K562 (cell line): ENCODE results near the gene NQO2. TPM values are rescaled to one million over a fixed set of nuclear protein-coding genes. Genes with fewer than 3 reads are reported as not detected.
A peak's percentile ranks its signal among the peaks of the same experiment; 100 is the strongest.

ENCODE experiments used
- ARNT ChIP-seq, 2 experiments: fragments of 450-650 bp; IDR thresholded peaks; 2 replicates each; pipeline ENCODE4 v1.6.1; 2016; ENCODE audit warnings: mild to moderate bottlenecking in 1 of 2
- HCFC1 ChIP-seq: IDR thresholded peaks from 2 replicates; pipeline ENCODE4 v1.6.1; 2012; ENCODE audit warnings: low read depth, low read length, improper control_type of control experiment
- HNRNPUL1 ChIP-seq: fragments of 200-400 bp; formaldehyde crosslinking; IDR thresholded peaks from 2 replicates; pipeline ENCODE4 v1.6.1; 2017; ENCODE audit warnings: low read length
- NCOA6 ChIP-seq: fragments of 450-650 bp; IDR thresholded peaks from 2 replicates; pipeline ENCODE4 v1.6.1; 2017; ENCODE audit warnings: mild to moderate bottlenecking
- NR2C1 ChIP-seq, 2 experiments: fragments of 450-650 bp; IDR thresholded peaks; 2 replicates each; pipeline ENCODE4 v1.6.1; 2017; ENCODE audit warnings: mild to moderate bottlenecking in 2 of 2, antibody characterized with exemption in 1 of 2, inconsistent platforms in 1 of 2, missing compliant biosample characterization in 1 of 2, missing genetic modification characterization in 1 of 2
- NR2C2 ChIP-seq, 2 experiments: fragments of 200-800 bp in 1 of 2; sonication (Bioruptor generic) in 1 of 2; sonication (generic) in 1 of 2; formaldehyde crosslinking in 1 of 2; IDR thresholded peaks; 2 replicates each; pipeline versions ENCODE4 v1.6.1 to v1.8.0; 2016 to 2022; ENCODE audit warnings: mild to moderate bottlenecking in 1 of 2, missing compliant biosample characterization in 1 of 2, missing genetic modification characterization in 1 of 2, missing genetic modification reagents in 1 of 2
- POLR2AphosphoS2 ChIP-seq: IDR thresholded peaks from 2 replicates; pipeline ENCODE4 v1.6.1; 2012; ENCODE audit warnings: low read length, improper control_type of control experiment
- PTBP1 ChIP-seq: fragments of 200-400 bp; formaldehyde crosslinking; IDR thresholded peaks from 2 replicates; pipeline ENCODE4 v1.6.1; 2017; ENCODE audit warnings: low read depth, low read length
- RERE ChIP-seq: sonication (generic); formaldehyde crosslinking; IDR thresholded peaks from 2 replicates; pipeline ENCODE4 v1.8.0; 2023; ENCODE audit warnings: missing genetic modification reagents, mild to moderate bottlenecking, borderline replicate concordance
- SMC3 ChIP-seq: conservative IDR thresholded peaks from 2 replicates; pipeline ENCODE4 v1.6.1; 2011; ENCODE audit warnings: low read depth, low read length, improper control_type of control experiment; ENCODE audit not compliant: insufficient read depth
- TAF9B ChIP-seq: fragments of 450-650 bp; IDR thresholded peaks from 2 replicates; pipeline ENCODE4 v1.6.1; 2018; ENCODE audit warnings: mild to moderate bottlenecking; ENCODE audit not compliant: partially characterized antibody
- U2AF2 ChIP-seq: fragments of 200-400 bp; formaldehyde crosslinking; optimal IDR thresholded peaks from 2 replicates; pipeline ENCODE3; 2017; ENCODE audit warnings: low read depth, mild to moderate bottlenecking, low read length
- ZBTB49 ChIP-seq: sonication (generic); formaldehyde crosslinking; IDR thresholded peaks from 2 replicates; pipeline ENCODE4 v1.8.0; 2022; ENCODE audit warnings: missing genetic modification reagents, mild to moderate bottlenecking, borderline replicate concordance
- ZBTB5 ChIP-seq: fragments of 450-650 bp; IDR thresholded peaks from 2 replicates; pipeline ENCODE4 v1.6.1; 2017; ENCODE audit warnings: antibody characterized with exemption
- ZNF184 ChIP-seq: sonication (generic); formaldehyde crosslinking; IDR thresholded peaks from 2 replicates; pipeline ENCODE4 v1.5.0; 2020; ENCODE audit warnings: missing genetic modification reagents
- ZNF707 ChIP-seq: fragments of 250-450 bp; sonication (Bioruptor Pico); conservative IDR thresholded peaks from 2 replicates; pipeline ENCODE4 v1.8.0; 2022; ENCODE audit warnings: inconsistent platforms, mild to moderate bottlenecking, moderate library complexity
- polyA plus RNA-seq, 8 experiments: library from polyadenylated mRNA; depleted of rRNA in 4 of 8; stranded (reverse) in 5 of 8; unstranded in 3 of 8; fragments of >200 nt; fragmentation: Nextera tagmentation in 2 of 8; fragmentation: Illumina TruSeq in 1 of 8; extraction: Ambion mirVana in 2 of 8; extraction: Trizol in 1 of 8; gene quantifications; 2 replicates each; pipeline versions ENCODE4 v1.2.1 to v1.2.3, GENCODE V29; 2011 to 2014; ENCODE audit warnings: inconsistent platforms in 1 of 8, missing spikeins in 1 of 8
- total RNA-seq, 7 experiments: library from RNA; depleted of rRNA in 6 of 7; stranded (reverse); fragments of >200 nt in 6 of 7; fragmentation: Illumina TruSeq in 2 of 7; extraction: Trizol in 2 of 7; gene quantifications; 2 replicates each; pipeline versions ENCODE4 v1.2.1 to v1.2.3, GENCODE V29; 2011 to 2021; ENCODE audit warnings: low replicate concordance in 1 of 7

The NQO2 gene
- total and polyA plus RNA-seq, 9 of the 15 experiments (the other 6 are each of a cell fraction or from before 2014, with no cell fraction given): 54.6 to 214 (median 116) TPM

- TF ChIP-seq ZBTB5: no peak
- no peak for TF ChIP-seq PTBP1
- peak; percentile 85 for TF ChIP-seq SMC3
- peak; percentile 46 for TF ChIP-seq HCFC1
- no peak; the same call in 1 of the 2 replicates for TF ChIP-seq RERE (CRISPR knock-in tag)
- peak; percentile 61 for TF ChIP-seq TAF9B
- no peak for TF ChIP-seq NCOA6
- no peak for TF ChIP-seq HNRNPUL1
- no peak for TF ChIP-seq ZNF184 (CRISPR knock-in tag)
- no peak for TF ChIP-seq ARNT (IDR thresholded peaks at IDR 0.05)
- no peak for TF ChIP-seq NR2C1 (IDR thresholded peaks at IDR 0.05)
- TF ChIP-seq NR2C1 (tag; IDR thresholded peaks at IDR 0.05): no peak; the same call in none of the 2 replicates
- TF ChIP-seq ZNF707 (CRISPR knock-in tag): no peak
- TF ChIP-seq NR2C2 (CRISPR knock-in tag; IDR thresholded peaks at IDR 0.05): no peak
- TF ChIP-seq NR2C2 (tag; IDR thresholded peaks at IDR 0.05): peak; percentile 32; the same call in 1 of the 2 replicates
- no peak for TF ChIP-seq U2AF2
- no peak for TF ChIP-seq ZBTB49 (CRISPR knock-in tag)
- TF ChIP-seq POLR2AphosphoS2: no peak
Measured at GRCh38 chr6:2988426-2989331, 11.0 kb upstream of the NQO2 start (continued).
